Esophagus squamous epithelium (tissue), 5 donors: ENCODE measurements around the gene PDK2. TPM values are rescaled to one million over a fixed set of nuclear protein-coding genes. Genes with fewer than 3 reads are reported as not detected.

Source experiments
- DNase-seq: peaks from one replicate; lab custom pipeline; 2025; lab: John Stamatoyannopoulos, UW
- H3K27ac ChIP-seq, 4 donors: fragments of 200-600 bp; sonication (generic); one replicate each; pipeline ENCODE4 v1.5.1; 2016 to 2019; ENCODE audit warnings: mild to moderate bottlenecking in 1 of 4
- H3K27me3 ChIP-seq, 4 donors: fragments of 200-600 bp; sonication (generic); 1 replicate in 3 of 4; 2 replicates in 1 of 4; pipeline versions ENCODE4 v1.5.1 to v1.6.0; 2017 to 2021; ENCODE audit warnings: antibody characterized with exemption in 1 of 4
- H3K36me3 ChIP-seq, 3 donors: fragments of 200-600 bp; sonication (generic); one replicate each; pipeline ENCODE4 v1.5.1; 2016 to 2019
- H3K4me1 ChIP-seq, 3 donors: fragments of 200-600 bp; sonication (generic); one replicate each; pipeline ENCODE4 v1.5.1; 2017 to 2019
- H3K4me3 ChIP-seq, 4 donors: fragments of 200-600 bp; sonication (generic); 1 replicate in 3 of 4; 2 replicates in 1 of 4; pipeline ENCODE4 v1.5.1; 2016 to 2019; ENCODE audit warnings: mild to moderate bottlenecking in 2 of 4, moderate library complexity in 1 of 4
- H3K9me3 ChIP-seq, 3 donors: fragments of 200-600 bp; sonication (generic); one replicate each; pipeline ENCODE4 v1.5.1; 2016 to 2019
- CTCF ChIP-seq, 6 experiments: fragments of 450-650 bp in 4 of 6; fragments of 200-600 bp in 2 of 6; sonication (generic) in 2 of 6; IDR thresholded peaks; one replicate each; pipeline ENCODE4 v1.5.1; 2016 to 2019; ENCODE audit warnings: antibody characterized with exemption in 6 of 6, mild to moderate bottlenecking in 4 of 6, moderate library complexity in 4 of 6
- POLR2A ChIP-seq, 4 donors: fragments of 450-650 bp; IDR thresholded peaks; one replicate each; pipeline ENCODE4 v1.6.1; 2017; ENCODE audit warnings: antibody characterized with exemption in 4 of 4, mild to moderate bottlenecking in 4 of 4, moderate library complexity in 3 of 4
- whole genome bisulfite sequencing, 2 donors: methylation state at CpG; one replicate each; pipeline ENCODE4 v1.1.5; 2018; 5-methylcytosine and 5-hydroxymethylcytosine counted together
- intact Hi-C: fragments of 100-400 bp; cut with DNase I; formaldehyde crosslinking; loops from one replicate; pipeline ENCODE4 v1.15.0; 2022
- total RNA-seq, 4 donors: library from RNA; depleted of rRNA; stranded (reverse); fragments of >200 nt; gene quantifications; one replicate each; pipeline ENCODE4 v1.1.0, GENCODE V29; 2016
- donor health status: DM: yes; HTN: yes; CAD: no.

PDK2 gene
- total RNA-seq, 4 donors from 2014 or later = 5.2 to 20.2 (median 12.8) TPM

- Histone ChIP-seq H3K27ac (no peak overlapping the region), H3K27me3 (no peaks in the 10 kb centered on the region), H3K4me1 (peaks cover 13 to 24% (median 16%) of the 10 kb centered on the region in 3 donors), H3K9me3 (no peaks in the 10 kb centered on the region), H3K4me3 (no peak overlapping the region), H3K36me3 (peaks cover 5 to 40% (median 19%) of the 10 kb centered on the region in 3 donors)
- no peak for TF ChIP-seq CTCF (IDR thresholded peaks at IDR 0.05)
- no peak for TF ChIP-seq POLR2A (IDR thresholded peaks at IDR 0.05)
- intact Hi-C loops = no loop called here
- 75 to 94% methylated on average over 2 to 3 of the region's 3 CpGs for WGBS, 2 donors
- no peak for DNase-seq
Observed at GRCh38 chr17:50093246-50093645, 1.9 kb upstream of the PDK2 start.

- Histone ChIP-seq H3K27me3 (no peaks in the 10 kb centered on the region), H3K27ac (peak overlapping the region in 3 of 4 donors; percentile 85 to 94 (median 90)), H3K4me3 (peak overlapping the region in 1 of 4 donors; percentile 66), H3K4me1 (peaks cover 13 to 28% (median 16%) of the 10 kb centered on the region in 3 donors), H3K36me3 (peaks cover 4 to 40% (median 13%) of the 10 kb centered on the region in 3 donors), H3K9me3 (no peaks in the 10 kb centered on the region)
- WGBS, 2 donors = 10 to 18% methylated on average over 3 of the region's 3 CpGs
- intact Hi-C loops = loop anchor here (2.0 kb wide), 1 partner anchor 55 kb away; no protein-coding TSS in a partner anchor
- no peak for TF ChIP-seq POLR2A (IDR thresholded peaks at IDR 0.05)
- TF ChIP-seq CTCF (IDR thresholded peaks at IDR 0.05) = no peak
- DNase-seq = no peak
Observed at GRCh38 chr17:50093807-50094206, 1.3 kb upstream of the PDK2 start.

- intact Hi-C loops = loop anchor here (2.0 kb wide), 1 partner anchor 55 kb away; no protein-coding TSS in a partner anchor
- DNase-seq = no peak
- Histone ChIP-seq H3K36me3 (peaks cover 4 to 40% (median 8%) of the 10 kb centered on the region in 3 donors), H3K27ac (peak overlapping the region; percentile 80 to 94 (median 88)), H3K9me3 (no peaks in the 10 kb centered on the region), H3K27me3 (no peaks in the 10 kb centered on the region), H3K4me3 (peak overlapping the region; percentile 57 to 98 (median 79)), H3K4me1 (peaks cover 13 to 33% (median 16%) of the 10 kb centered on the region in 3 donors)
- 0 to 1% methylated on average over 19 to 21 of the region's 21 CpGs for WGBS, 2 donors
- TF ChIP-seq POLR2A (IDR thresholded peaks at IDR 0.05) = no peak
- peak; percentile 89 to 97 (median 93) for TF ChIP-seq CTCF (IDR thresholded peaks at IDR 0.05)
Observed at GRCh38 chr17:50094243-50094752, 853 bp upstream of the PDK2 start.

- H3K4me1 ChIP-seq = peaks cover 16 to 46% (median 23%) of the 10 kb centered on the region in 3 donors
- WGBS, 2 donors = 0% methylated on average over 10 to 12 of the region's 12 CpGs
Observed at GRCh38 chr17:50095626-50096037, 481 bp downstream of the PDK2 start.

More at GRCh38 chr17:50095626-50096037, 481 bp downstream of the PDK2 start:
- peak overlapping the region; percentile 57 to 98 (median 79) for H3K4me3 ChIP-seq
- no peaks in the 10 kb centered on the region for H3K9me3 ChIP-seq
- TF ChIP-seq CTCF (IDR thresholded peaks at IDR 0.05) = no peak
- TF ChIP-seq POLR2A (IDR thresholded peaks at IDR 0.05) = no peak
- intact Hi-C loops = loop anchor here (2.0 kb wide), 1 partner anchor 53 kb away; no protein-coding TSS in a partner anchor
- no peak for DNase-seq
- peak overlapping the region; percentile 80 to 94 (median 88) for H3K27ac ChIP-seq
- H3K27me3 ChIP-seq = no peaks in the 10 kb centered on the region
- H3K36me3 ChIP-seq = peaks cover 0 to 40% (median 0%) of the 10 kb centered on the region in 3 donors
